Measurements from ENCODE around the gene ZFP91. TPM values are rescaled to one million over a fixed set of nuclear protein-coding genes. Genes with fewer than 3 reads are reported as not detected.
"Not testable (repeated sequence)": the region's sequence is repeated elsewhere in the genome, so short reads cannot be mapped to it uniquely, and the experiment has no call there.

ZFP91 gene
- total RNA-seq: 57.3 TPM
- long read RNA-seq, full-length matches to known transcripts: 18 of 27 reads
- long read RNA-seq, partial matches to known transcripts: 5 of 27 reads
- long read RNA-seq, other reads (novel, unspliced or antisense): 4 of 27 reads

GRCh38 chr11:58578635-58579191, at the start of gene ZFP91:
TSS of gene ZFP91 (plus strand) at chr11:58579063. CDS start at chr11:58579282, 219 bp downstream.
- peak; percentile 84 for ATAC-seq (ENCODE audit: poor library complexity)
- intact Hi-C loops (cut with DNase I): loop anchor here (10.0 kb wide), 1 partner anchor 96 kb away; no protein-coding TSS in a partner anchor
- DNase-seq: peak; percentile 99

GRCh38 chr11:58530236-58530635, 48.6 kb upstream of the ZFP91 start:
- intact Hi-C loops (cut with DNase I): no loop called here
- DNase-seq: no peak
- no peak for ATAC-seq (ENCODE audit: poor library complexity)

- intact Hi-C loops (cut with DNase I): no loop called here
- DNase-seq (no peak), ATAC-seq (ENCODE audit: poor library complexity) (no peak)
Measured at GRCh38 chr11:58531865-58532341, 47.0 kb upstream of the ZFP91 start.

- DNase-seq: no peak
- intact Hi-C loops (cut with DNase I): no loop called here
- no peak for ATAC-seq (ENCODE audit: poor library complexity)
Measured at GRCh38 chr11:58546841-58547240, 32.0 kb upstream of the ZFP91 start.

- peak; percentile 96 for ATAC-seq (ENCODE audit: poor library complexity)
- intact Hi-C loops (cut with DNase I): no loop called here
- no peak for DNase-seq
Measured at GRCh38 chr11:58549644-58550043, 29.2 kb upstream of the ZFP91 start.

- no peak for DNase-seq
- no peak for ATAC-seq (ENCODE audit: poor library complexity)
- intact Hi-C loops (cut with DNase I): no loop called here
Measured at GRCh38 chr11:58560842-58561241, 18.0 kb upstream of the ZFP91 start.

GRCh38 chr11:58561394-58562098, 17.3 kb upstream of the ZFP91 start:
- DNase-seq: no peak
- no peak for ATAC-seq (ENCODE audit: poor library complexity)
- intact Hi-C loops (cut with DNase I): no loop called here

GRCh38 chr11:58562375-58562800, 16.5 kb upstream of the ZFP91 start:
- intact Hi-C loops (cut with DNase I): no loop called here
- ATAC-seq (ENCODE audit: poor library complexity): no peak

GRCh38 chr11:58564231-58564630, 14.6 kb upstream of the ZFP91 start:
- no peak for ATAC-seq (ENCODE audit: poor library complexity)
- intact Hi-C loops (cut with DNase I): no loop called here
- no peak for DNase-seq

More at GRCh38 chr11:58562375-58562800, 16.5 kb upstream of the ZFP91 start:
- no peak for DNase-seq

GRCh38 chr11:58567889-58568512, 10.9 kb upstream of the ZFP91 start:
- DNase-seq: peak; percentile 59
- intact Hi-C loops (cut with DNase I): no loop called here
- peak; percentile 69 for ATAC-seq (ENCODE audit: poor library complexity)

- intact Hi-C loops (cut with DNase I): loop anchor here (10.0 kb wide), 1 partner anchor 102 kb away; no protein-coding TSS in a partner anchor
- not testable (repeated sequence) for DNase-seq; ATAC-seq (ENCODE audit: poor library complexity)
Measured at GRCh38 chr11:58572906-58573305, 6.0 kb upstream of the ZFP91 start.

GRCh38 chr11:58573451-58574104, 5.3 kb upstream of the ZFP91 start:
- DNase-seq (peak; percentile 50), ATAC-seq (ENCODE audit: poor library complexity) (no peak)
- intact Hi-C loops (cut with DNase I): loop anchor here (10.0 kb wide), 1 partner anchor 101 kb away; no protein-coding TSS in a partner anchor

GRCh38 chr11:58574881-58575280, 4.0 kb upstream of the ZFP91 start:
- intact Hi-C loops (cut with DNase I): loop anchor here (10.0 kb wide), 1 partner anchor 100 kb away; no protein-coding TSS in a partner anchor
- ATAC-seq (ENCODE audit: poor library complexity) (no peak), DNase-seq (no peak)

- ATAC-seq (ENCODE audit: poor library complexity) (no peak), DNase-seq (no peak)
- intact Hi-C loops (cut with DNase I): loop anchor here (10.0 kb wide), 1 partner anchor 99 kb away; no protein-coding TSS in a partner anchor
Measured at GRCh38 chr11:58575377-58576020, 3.4 kb upstream of the ZFP91 start, which contains the start of gene LPXN. TSS of gene LPXN (minus strand) at chr11:58575856. CDS start at chr11:58575772, 84 bp downstream.

- ATAC-seq (ENCODE audit: poor library complexity): no peak
- intact Hi-C loops (cut with DNase I): loop anchor here (10.0 kb wide), 1 partner anchor 98 kb away; no protein-coding TSS in a partner anchor
- DNase-seq: no peak
Measured at GRCh38 chr11:58576887-58577471, 1.9 kb upstream of the ZFP91 start.

GRCh38 chr11:58577555-58578135, 1.2 kb upstream of the ZFP91 start:
- ATAC-seq (ENCODE audit: poor library complexity) (no peak), DNase-seq (peak; percentile 70)
- intact Hi-C loops (cut with DNase I): loop anchor here (10.0 kb wide), 1 partner anchor 97 kb away; no protein-coding TSS in a partner anchor

- intact Hi-C loops (cut with DNase I): loop anchor here (10.0 kb wide), 1 partner anchor 97 kb away; no protein-coding TSS in a partner anchor
- ATAC-seq (ENCODE audit: poor library complexity) (peak; percentile 80), DNase-seq (peak; percentile 95)
Measured at GRCh38 chr11:58578136-58578634, 678 bp upstream of the ZFP91 start.
